HUES6 (cell line): Measurements from ENCODE around the gene FMNL2.

Experiments
- H3K27ac ChIP-seq: 2 replicates; pipeline ENCODE4 v1.7.0; 2013; ENCODE audit warnings: low read depth, mild to moderate bottlenecking, low read length, inconsistent platforms
- H3K27me3 ChIP-seq: 2 replicates; pipeline ENCODE4 v1.6.1; 2013; ENCODE audit warnings: low read length; ENCODE audit not compliant: control insufficient read depth, insufficient read depth
- H3K36me3 ChIP-seq: 2 replicates; pipeline ENCODE4 v1.6.1; 2013; ENCODE audit warnings: low read length; ENCODE audit not compliant: control insufficient read depth, insufficient read depth
- H3K4me1 ChIP-seq: 2 replicates; pipeline ENCODE4 v1.6.1; 2013; ENCODE audit warnings: low read length; ENCODE audit not compliant: control insufficient read depth, insufficient read depth
- H3K4me3 ChIP-seq: 2 replicates; pipeline ENCODE4 v1.5.1; 2013; ENCODE audit warnings: low read depth, low read length
- H3K9ac ChIP-seq: one replicate; pipeline ENCODE4 v1.6.1; 2013; ENCODE audit warnings: mild to moderate bottlenecking, low read length
- H3K9me3 ChIP-seq: 2 replicates; pipeline ENCODE4 v1.6.1; 2013; ENCODE audit warnings: low read depth, low read length; ENCODE audit not compliant: control insufficient read depth, insufficient read depth

Gene FMNL2

DNA sequence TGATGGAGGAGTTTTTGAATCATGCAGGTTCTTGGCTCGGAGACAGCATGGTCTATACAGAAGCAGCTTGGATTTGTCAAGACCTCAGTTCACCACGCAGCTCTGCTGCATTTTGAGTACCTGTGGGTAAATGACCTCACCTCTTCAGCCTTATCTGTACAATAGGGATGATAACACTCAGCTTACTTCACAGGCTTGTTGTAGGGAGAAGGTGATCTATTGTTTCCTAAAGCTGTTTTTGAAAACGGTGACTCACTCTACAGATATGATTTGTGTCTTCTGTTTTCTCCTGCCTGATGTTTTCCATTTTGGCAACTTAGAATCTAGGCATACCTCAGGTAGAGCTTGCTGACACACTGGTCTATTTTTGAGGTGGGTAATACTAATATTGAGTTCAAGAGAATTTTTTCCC, 80.3 kb downstream of the FMNL2 start:
- no peaks in the 10 kb centered on the region for H3K9me3 ChIP-seq
- H3K27me3 ChIP-seq, result no peaks in the 10 kb centered on the region
- H3K36me3 ChIP-seq, result no peaks in the 10 kb centered on the region
- no peak overlapping the region for H3K27ac ChIP-seq
- H3K9ac ChIP-seq, result no peak overlapping the region
- H3K4me3 ChIP-seq, result no peak overlapping the region
- H3K4me1 ChIP-seq, result peaks cover 44% of the 10 kb centered on the region

DNA sequence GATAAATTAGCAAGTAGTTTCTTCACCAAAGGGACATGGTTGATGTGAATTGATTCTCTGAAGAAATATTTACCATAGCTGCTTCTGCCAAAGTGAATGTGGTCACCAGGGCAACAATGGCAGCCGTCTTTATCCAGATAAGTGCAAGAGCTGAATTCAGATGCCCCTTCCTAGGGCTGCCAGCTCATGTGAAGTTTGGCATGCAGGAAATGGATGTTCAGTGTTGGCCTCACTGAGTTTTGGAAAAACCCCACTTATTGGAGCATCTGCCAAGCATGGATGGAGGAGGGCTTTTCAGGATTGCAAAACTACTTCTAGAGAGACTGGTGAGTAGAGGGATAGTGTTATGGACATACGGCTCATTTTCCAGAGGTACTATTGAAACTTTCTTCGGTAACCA, 80.8 kb downstream of the FMNL2 start:
- Histone ChIP-seq H3K4me3 (no peak overlapping the region), H3K9me3 (no peaks in the 10 kb centered on the region), H3K4me1 (peaks cover 44% of the 10 kb centered on the region), H3K27ac (no peak overlapping the region), H3K36me3 (no peaks in the 10 kb centered on the region), H3K9ac (no peak overlapping the region), H3K27me3 (no peaks in the 10 kb centered on the region)

DNA sequence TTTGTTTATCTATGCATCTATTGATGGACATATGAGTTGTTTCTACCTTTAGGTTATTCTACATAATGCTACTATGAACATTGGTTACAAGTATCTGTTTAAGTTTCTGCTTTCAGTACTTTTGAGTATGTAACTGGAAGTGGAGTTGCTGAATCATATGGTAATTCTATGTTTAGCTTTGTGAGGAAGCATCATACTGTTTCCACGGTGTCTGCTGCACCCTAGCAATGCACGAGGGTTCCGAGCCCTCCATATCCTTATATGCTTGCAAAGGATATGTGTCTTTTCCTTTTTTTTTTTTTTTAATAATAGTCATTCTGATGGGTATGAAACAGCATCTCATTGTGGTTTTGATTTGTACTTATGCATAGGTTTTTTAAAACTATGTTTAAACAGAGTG, 83.7 kb downstream of the FMNL2 start:
- no peak overlapping the region for H3K9ac ChIP-seq
- no peak overlapping the region for H3K27ac ChIP-seq
- H3K27me3 ChIP-seq, result no peaks in the 10 kb centered on the region
- no peak overlapping the region for H3K4me3 ChIP-seq
- H3K4me1 ChIP-seq, result peaks cover 40% of the 10 kb centered on the region
- no peaks in the 10 kb centered on the region for H3K9me3 ChIP-seq
- no peaks in the 10 kb centered on the region for H3K36me3 ChIP-seq

DNA sequence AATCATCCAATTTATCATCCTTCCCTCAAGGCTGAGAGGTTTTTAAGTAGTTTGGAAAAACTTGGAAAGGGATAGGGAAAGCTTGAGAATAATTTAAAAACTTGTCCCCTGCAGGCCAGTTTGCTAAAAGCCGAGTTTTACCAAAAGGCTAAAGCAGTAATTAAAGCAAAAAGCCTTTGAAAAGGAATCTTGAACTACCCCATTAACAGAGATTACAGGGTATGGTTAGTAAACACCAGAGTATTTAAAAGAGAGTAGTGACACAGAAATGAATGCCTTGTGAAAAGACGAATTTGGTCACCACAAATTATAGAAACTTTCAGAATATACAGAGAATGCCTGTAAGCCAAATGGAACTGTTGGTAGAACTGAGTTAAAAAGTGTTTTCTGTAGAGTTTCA, 85.0 kb downstream of the FMNL2 start:
- Histone ChIP-seq H3K4me1 (peaks cover 40% of the 10 kb centered on the region), H3K27me3 (no peaks in the 10 kb centered on the region), H3K9ac (no peak overlapping the region), H3K4me3 (no peak overlapping the region), H3K27ac (no peak overlapping the region), H3K9me3 (no peaks in the 10 kb centered on the region), H3K36me3 (no peaks in the 10 kb centered on the region)

DNA sequence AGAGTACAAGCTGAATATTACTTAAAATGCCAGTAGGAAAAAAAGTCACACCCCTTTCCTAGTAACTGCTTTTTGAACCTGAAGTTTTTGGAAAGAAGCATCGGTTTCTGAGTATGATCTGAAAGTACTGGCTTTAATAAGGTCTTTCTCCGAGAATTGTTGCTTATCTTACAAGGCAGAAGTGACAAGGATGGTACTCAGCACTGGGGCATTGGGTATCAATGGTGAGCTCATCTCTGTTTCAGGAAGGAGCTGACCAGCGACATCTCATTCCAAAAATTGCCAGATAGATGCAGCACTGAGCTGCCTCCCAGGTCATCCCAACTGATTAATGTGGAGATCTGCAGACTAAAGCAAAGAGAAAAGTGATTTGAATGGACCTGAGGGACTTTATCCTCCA, 85.4 kb downstream of the FMNL2 start:
- no peaks in the 10 kb centered on the region for H3K36me3 ChIP-seq
- peaks cover 40% of the 10 kb centered on the region for H3K4me1 ChIP-seq
- H3K27me3 ChIP-seq, result no peaks in the 10 kb centered on the region
- H3K4me3 ChIP-seq, result no peak overlapping the region
- H3K27ac ChIP-seq, result no peak overlapping the region
- H3K9ac ChIP-seq, result no peak overlapping the region
- no peaks in the 10 kb centered on the region for H3K9me3 ChIP-seq

DNA sequence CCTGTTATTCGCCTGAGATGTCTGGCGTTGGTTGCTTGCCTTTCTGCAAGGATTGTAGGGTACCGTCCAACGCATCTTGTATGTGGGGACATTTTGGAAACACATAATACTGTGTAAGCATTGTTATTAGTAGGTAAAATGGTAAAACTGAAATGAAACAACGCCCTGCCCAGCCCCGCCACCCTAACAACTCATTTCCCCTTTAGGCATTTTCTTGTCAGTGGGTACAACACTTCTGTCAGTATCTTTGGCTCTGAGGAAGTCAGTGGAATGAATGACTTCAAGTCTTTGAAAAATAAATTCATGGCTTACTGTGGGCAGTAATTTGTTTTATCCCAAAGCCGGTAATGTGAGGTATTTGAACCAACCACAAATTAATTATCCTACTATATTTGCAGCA, 86.0 kb downstream of the FMNL2 start:
- no peak overlapping the region for H3K27ac ChIP-seq
- no peak overlapping the region for H3K9ac ChIP-seq
- no peaks in the 10 kb centered on the region for H3K36me3 ChIP-seq
- no peaks in the 10 kb centered on the region for H3K27me3 ChIP-seq
- no peak overlapping the region for H3K4me3 ChIP-seq
- H3K9me3 ChIP-seq, result no peaks in the 10 kb centered on the region
- H3K4me1 ChIP-seq, result peaks cover 41% of the 10 kb centered on the region

DNA sequence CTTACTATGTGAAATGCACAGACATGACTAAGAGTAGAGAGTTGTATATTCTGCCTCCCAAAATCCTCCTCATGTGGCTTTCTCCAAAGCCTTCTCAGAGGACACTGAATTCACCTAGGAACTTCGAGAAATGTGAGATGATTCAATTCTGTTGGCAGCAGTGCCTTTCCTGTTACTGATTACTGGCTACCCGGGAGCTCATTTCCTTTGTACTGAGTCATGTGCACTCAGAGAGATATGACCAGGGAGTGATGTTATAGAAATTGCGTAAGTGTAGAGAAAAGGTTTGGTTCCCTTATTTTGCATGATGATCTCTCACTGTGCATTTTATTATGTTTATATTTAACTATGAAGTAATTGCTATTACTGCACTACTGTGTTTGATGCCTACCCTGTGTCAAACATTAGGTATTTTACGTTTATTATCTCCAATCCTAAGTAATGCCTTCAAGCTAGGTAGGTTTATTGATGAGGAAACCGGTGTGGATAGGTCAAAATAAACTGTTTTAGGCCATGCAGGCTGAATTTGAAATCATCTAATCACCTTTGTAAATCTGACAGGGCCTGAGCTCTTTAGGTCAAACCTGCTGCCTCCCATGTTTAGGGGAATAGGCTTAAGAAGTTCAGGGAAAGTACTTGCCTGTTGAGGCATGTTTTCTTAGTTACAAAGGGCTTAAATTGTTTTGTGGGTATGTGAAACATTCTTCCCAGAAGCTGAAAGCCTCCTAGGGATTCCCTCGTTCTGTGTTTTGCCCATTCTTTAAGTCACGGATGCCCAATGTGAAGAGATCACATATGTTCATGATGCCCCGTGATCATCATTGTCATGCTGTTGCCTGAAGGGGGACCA, 86.8 kb downstream of the FMNL2 start:
- peaks cover 46% of the 10 kb centered on the region for H3K4me1 ChIP-seq
- H3K27me3 ChIP-seq, result no peaks in the 10 kb centered on the region
- H3K36me3 ChIP-seq, result no peaks in the 10 kb centered on the region
- H3K9me3 ChIP-seq, result no peaks in the 10 kb centered on the region
- no peak overlapping the region for H3K4me3 ChIP-seq
- no peak overlapping the region for H3K9ac ChIP-seq
- H3K27ac ChIP-seq, result no peak overlapping the region

DNA sequence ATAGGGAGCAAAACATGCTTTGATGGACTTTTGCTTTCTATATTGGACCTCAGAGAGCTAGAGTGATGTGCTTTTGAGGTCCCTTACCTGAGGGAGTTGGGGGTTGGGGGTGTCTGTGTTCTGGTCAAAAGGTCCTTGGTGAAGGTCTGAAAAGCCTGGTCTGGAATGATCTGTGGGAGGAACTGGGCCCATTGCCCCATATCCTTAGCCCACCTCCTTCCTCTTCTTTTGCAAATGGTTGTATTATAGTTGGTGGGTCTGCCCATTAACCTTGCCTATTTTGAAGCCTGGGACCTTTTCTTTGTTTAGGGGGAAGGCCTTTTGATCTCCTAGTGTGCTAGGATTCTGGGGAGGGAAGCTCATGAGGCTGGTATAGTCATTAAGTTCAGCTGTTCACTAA, 88.7 kb downstream of the FMNL2 start:
- no peak overlapping the region for H3K9ac ChIP-seq
- H3K36me3 ChIP-seq, result no peaks in the 10 kb centered on the region
- no peaks in the 10 kb centered on the region for H3K27me3 ChIP-seq
- peaks cover 46% of the 10 kb centered on the region for H3K4me1 ChIP-seq
- H3K9me3 ChIP-seq, result no peaks in the 10 kb centered on the region
- no peak overlapping the region for H3K4me3 ChIP-seq
- H3K27ac ChIP-seq, result no peak overlapping the region

DNA sequence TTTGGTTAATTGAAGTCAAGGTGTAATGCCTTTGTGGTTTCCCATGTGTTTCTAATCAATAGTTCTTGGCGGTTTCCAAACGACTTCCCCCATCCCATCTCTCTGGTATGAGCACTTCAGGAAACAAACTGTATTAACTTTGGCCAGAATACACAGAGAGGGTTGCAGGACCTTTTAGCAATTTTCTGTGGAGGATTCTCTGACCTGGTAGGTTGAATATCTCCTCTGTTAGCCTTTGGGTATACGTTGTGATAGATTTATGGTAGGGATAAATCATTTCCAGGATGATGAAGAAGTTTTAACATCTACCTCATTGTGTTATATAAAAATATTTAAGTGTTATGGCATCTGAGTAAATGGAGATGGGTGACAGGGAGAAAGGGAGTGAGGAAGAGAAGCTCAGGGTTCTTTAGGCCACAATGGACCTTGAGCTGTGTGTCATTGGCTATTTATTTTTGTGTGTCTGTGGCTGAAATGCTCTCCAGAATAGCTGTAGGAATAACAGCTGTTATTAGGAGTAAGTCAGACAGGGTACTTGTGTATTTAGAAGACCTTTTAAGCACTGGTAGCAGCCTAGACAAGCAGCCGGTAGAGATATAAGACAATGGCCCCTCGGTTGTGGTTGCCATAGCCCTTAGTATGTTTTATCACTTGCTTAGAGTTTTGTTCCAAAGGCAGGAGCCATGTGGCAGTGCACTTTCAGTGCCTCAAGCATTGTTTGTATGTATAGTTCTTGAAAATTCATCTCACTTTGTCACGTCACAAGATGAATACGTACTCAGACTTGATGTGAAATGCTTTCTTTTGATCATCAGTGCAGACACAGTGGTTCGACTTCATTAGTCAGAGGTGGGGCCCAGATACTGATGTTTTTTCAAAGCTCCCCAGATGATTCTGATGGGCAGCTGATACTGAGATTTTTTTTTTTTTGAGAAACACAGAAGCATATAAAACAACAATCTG, 91.1 kb downstream of the FMNL2 start:
- Histone ChIP-seq H3K36me3 (no peaks in the 10 kb centered on the region), H3K4me3 (no peak overlapping the region), H3K9ac (no peak overlapping the region), H3K27ac (no peak overlapping the region), H3K9me3 (no peaks in the 10 kb centered on the region), H3K4me1 (peaks cover 28% of the 10 kb centered on the region), H3K27me3 (no peaks in the 10 kb centered on the region)

DNA sequence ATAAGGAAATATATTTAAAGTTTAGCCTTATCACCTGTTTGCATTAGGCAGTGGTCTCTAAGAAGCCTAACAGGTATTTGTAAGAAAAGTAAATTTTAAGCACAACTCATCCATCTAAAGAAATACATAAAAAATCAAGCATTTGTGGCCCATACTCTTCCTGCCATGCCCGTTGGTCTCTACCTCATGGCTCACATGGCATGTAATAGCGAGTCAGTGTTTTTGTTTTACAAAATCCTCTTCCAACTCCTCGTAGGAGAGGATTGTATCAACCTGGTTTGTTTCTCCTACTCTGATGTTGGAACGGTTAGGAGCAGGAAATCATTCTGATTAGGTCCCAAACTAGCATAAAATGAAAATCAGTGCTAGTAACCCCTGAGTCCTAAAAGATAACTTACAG, 91.8 kb downstream of the FMNL2 start:
- H3K36me3 ChIP-seq, result no peaks in the 10 kb centered on the region
- no peak overlapping the region for H3K27ac ChIP-seq
- no peaks in the 10 kb centered on the region for H3K27me3 ChIP-seq
- H3K4me1 ChIP-seq, result peaks cover 20% of the 10 kb centered on the region
- H3K9me3 ChIP-seq, result no peaks in the 10 kb centered on the region
- H3K4me3 ChIP-seq, result no peak overlapping the region
- no peak overlapping the region for H3K9ac ChIP-seq

DNA sequence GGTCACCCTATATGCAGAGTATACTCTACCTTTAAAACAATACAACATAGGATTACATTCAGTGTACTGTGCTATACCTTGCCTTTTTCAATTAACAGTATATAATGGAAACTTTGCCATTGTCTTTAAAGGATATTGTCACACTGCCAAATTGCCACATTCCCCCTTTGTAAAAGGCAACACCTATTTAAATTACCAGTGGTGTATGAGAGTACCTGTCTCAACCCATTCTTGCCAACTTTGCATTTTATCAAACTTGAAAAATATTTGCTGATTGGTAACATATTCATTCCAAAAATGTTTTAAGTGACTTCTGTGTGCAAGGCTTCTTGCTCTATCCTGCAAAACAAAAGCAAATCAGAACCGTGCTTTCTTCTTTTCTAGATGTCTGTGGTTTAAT, 92.9 kb downstream of the FMNL2 start:
- no peak overlapping the region for H3K27ac ChIP-seq
- H3K4me1 ChIP-seq, result peaks cover 26% of the 10 kb centered on the region
- no peaks in the 10 kb centered on the region for H3K27me3 ChIP-seq

More for the DNA sequence above, 92.9 kb downstream of the FMNL2 start:
- H3K4me3 ChIP-seq, result no peak overlapping the region
- no peaks in the 10 kb centered on the region for H3K9me3 ChIP-seq
- no peaks in the 10 kb centered on the region for H3K36me3 ChIP-seq
- no peak overlapping the region for H3K9ac ChIP-seq
